Measurements from ENCODE around the gene AGK. TPM values are rescaled to one million over a fixed set of nuclear protein-coding genes. Genes with fewer than 3 reads are reported as not detected.

Gene AGK
- total RNA-seq, 1 experiment from 2014 or later, result 32.2 TPM

DNA sequence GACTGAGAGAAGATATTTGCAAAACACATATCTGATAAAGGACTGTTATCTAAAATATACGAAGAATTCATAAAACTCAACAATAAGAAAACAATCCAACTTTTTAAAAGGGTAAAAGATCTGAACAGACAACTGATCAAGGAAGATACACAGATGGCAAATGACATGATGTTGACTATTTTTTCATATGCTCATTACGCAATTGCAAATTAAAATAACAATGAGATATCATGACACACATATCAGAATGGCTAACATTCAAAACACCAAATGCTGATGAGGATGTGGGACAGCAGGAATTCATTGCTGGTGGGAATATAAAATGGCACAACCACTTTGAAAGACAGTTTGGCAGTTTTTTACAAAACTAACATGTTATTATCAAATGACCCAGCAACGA lies 141.9 kb downstream of the AGK start:
- CTCF ChIA-PET, result interaction anchor here (1.9 kb wide), 1 partner anchor 19 kb away, joined by 5 read pairs; no protein-coding TSS in a partner anchor
- no peaks in the 10 kb centered on the region for H3K36me3 Mint-ChIP-seq
- ATAC-seq (no peak), DNase-seq (ENCODE audit: low spot score) (no peak)
- H3K4me3 Mint-ChIP-seq, result no peak overlapping the region
- H3K27ac Mint-ChIP-seq, result no peak overlapping the region
- TF ChIP-seq ETV6 (CRISPR knock-in tag; IDR thresholded peaks at IDR 0.05), result no peak
- no peak for TF ChIP-seq PREB (CRISPR knock-in tag; IDR thresholded peaks at IDR 0.05; ENCODE audit: borderline replicate concordance)
- TF ChIP-seq, protein P1, sequence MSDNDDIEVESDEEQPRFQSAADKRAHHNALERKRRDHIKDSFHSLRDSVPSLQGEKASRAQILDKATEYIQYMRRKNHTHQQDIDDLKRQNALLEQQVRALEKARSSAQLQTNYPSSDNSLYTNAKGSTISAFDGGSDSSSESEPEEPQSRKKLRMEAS (CRISPR knock-in tag; IDR thresholded peaks at IDR 0.05), result no peak
- TF ChIP-seq ESRRA (CRISPR knock-in tag; IDR thresholded peaks at IDR 0.05; ENCODE audit: borderline replicate concordance), result no peak
- TF ChIP-seq ZNF317 (CRISPR knock-in tag; IDR thresholded peaks at IDR 0.05; ENCODE audit: borderline replicate concordance, low read depth), result no peak
- no peak for TF ChIP-seq NR3C1 (CRISPR knock-in tag; conservative IDR thresholded peaks at IDR 0.05; ENCODE audit: low read depth)
- TF ChIP-seq EMX1 (CRISPR knock-in tag; IDR thresholded peaks at IDR 0.05), result no peak
- no peak for TF ChIP-seq SP1 (CRISPR knock-in tag; conservative IDR thresholded peaks at IDR 0.05)
- TF ChIP-seq ZNF138 (CRISPR knock-in tag; conservative IDR thresholded peaks at IDR 0.05), result no peak
- TF ChIP-seq E2F4 (CRISPR knock-in tag; IDR thresholded peaks at IDR 0.05; ENCODE audit: borderline replicate concordance, low read depth), result no peak
- no peak for TF ChIP-seq CTCF (IDR thresholded peaks at IDR 0.05)
- TF ChIP-seq AFF4 (CRISPR knock-in tag; IDR thresholded peaks at IDR 0.05; ENCODE audit: borderline replicate concordance), result no peak
- TF ChIP-seq, protein P2, sequence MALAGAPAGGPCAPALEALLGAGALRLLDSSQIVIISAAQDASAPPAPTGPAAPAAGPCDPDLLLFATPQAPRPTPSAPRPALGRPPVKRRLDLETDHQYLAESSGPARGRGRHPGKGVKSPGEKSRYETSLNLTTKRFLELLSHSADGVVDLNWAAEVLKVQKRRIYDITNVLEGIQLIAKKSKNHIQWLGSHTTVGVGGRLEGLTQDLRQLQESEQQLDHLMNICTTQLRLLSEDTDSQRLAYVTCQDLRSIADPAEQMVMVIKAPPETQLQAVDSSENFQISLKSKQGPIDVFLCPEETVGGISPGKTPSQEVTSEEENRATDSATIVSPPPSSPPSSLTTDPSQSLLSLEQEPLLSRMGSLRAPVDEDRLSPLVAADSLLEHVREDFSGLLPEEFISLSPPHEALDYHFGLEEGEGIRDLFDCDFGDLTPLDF (CRISPR knock-in tag; IDR thresholded peaks at IDR 0.05), result no peak
- no peak for TF ChIP-seq NR2C2 (CRISPR knock-in tag; IDR thresholded peaks at IDR 0.05)
- TF ChIP-seq, protein P3, sequence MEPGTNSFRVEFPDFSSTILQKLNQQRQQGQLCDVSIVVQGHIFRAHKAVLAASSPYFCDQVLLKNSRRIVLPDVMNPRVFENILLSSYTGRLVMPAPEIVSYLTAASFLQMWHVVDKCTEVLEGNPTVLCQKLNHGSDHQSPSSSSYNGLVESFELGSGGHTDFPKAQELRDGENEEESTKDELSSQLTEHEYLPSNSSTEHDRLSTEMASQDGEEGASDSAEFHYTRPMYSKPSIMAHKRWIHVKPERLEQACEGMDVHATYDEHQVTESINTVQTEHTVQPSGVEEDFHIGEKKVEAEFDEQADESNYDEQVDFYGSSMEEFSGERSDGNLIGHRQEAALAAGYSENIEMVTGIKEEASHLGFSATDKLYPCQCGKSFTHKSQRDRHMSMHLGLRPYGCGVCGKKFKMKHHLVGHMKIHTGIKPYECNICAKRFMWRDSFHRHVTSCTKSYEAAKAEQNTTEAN (CRISPR knock-in tag; IDR thresholded peaks at IDR 0.05), result no peak
- no peak for TF ChIP-seq SMAD4 (CRISPR knock-in tag; IDR thresholded peaks at IDR 0.05)
- no peak for TF ChIP-seq NR1H2 (CRISPR knock-in tag; IDR thresholded peaks at IDR 0.05)
- no peak for TF ChIP-seq FOXP4 (CRISPR knock-in tag; IDR thresholded peaks at IDR 0.05)
- TF ChIP-seq ZNF121 (CRISPR knock-in tag; IDR thresholded peaks at IDR 0.05), result no peak
- TF ChIP-seq GRHL2 (CRISPR knock-in tag; IDR thresholded peaks at IDR 0.05; ENCODE audit: insufficient replicate concordance, severe bottlenecking), result no peak
- no peaks in the 10 kb centered on the region for H3K9me3 Mint-ChIP-seq
- no peaks in the 10 kb centered on the region for H3K27me3 Mint-ChIP-seq (ENCODE audit: low read depth)
- peaks cover 48% of the 10 kb centered on the region for H3K4me1 Mint-ChIP-seq
- POLR2A ChIA-PET, result no interaction called here
